Measurements from ENCODE around the gene VSTM2L.

The VSTM2L gene

GRCh38 chr20:37901240-37901639 lies 1.7 kb upstream of the VSTM2L start:
- DNase-seq: no peak

GRCh38 chr20:37901654-37902503 lies 1.0 kb upstream of the VSTM2L start:
- peak; percentile 73 to 87 for DNase-seq

GRCh38 chr20:37903317-37904007 lies 535 bp downstream of the VSTM2L start:
- DNase-seq: peak in 1 of 2 experiments; percentile 38

- DNase-seq: no peak
Measured at GRCh38 chr20:37904008-37904642, 1.2 kb downstream of the VSTM2L start.

GRCh38 chr20:37904845-37905373 lies 2.0 kb downstream of the VSTM2L start:
- no peak for DNase-seq

- no peak for DNase-seq
Measured at GRCh38 chr20:37905671-37906613, 3.0 kb downstream of the VSTM2L start.

- peak in 1 of 2 experiments; percentile 22 for DNase-seq
Measured at GRCh38 chr20:37907330-37907676, 4.4 kb downstream of the VSTM2L start.

GRCh38 chr20:37907677-37908401 lies 4.9 kb downstream of the VSTM2L start:
- no peak for DNase-seq

- no peak for DNase-seq
Measured at GRCh38 chr20:37911261-37911660, 8.3 kb downstream of the VSTM2L start.

GRCh38 chr20:37911838-37912281 lies 8.9 kb downstream of the VSTM2L start:
- peak in 1 of 2 experiments; percentile 34 for DNase-seq

GRCh38 chr20:37912874-37913273 lies 9.9 kb downstream of the VSTM2L start:
- DNase-seq: no peak

- DNase-seq: no peak
Measured at GRCh38 chr20:37913567-37914366, 10.8 kb downstream of the VSTM2L start.

- DNase-seq: no peak
Measured at GRCh38 chr20:37914367-37914671, 11.4 kb downstream of the VSTM2L start.

- peak in 1 of 2 experiments; percentile 47 for DNase-seq
Measured at GRCh38 chr20:37914672-37915433, 11.9 kb downstream of the VSTM2L start.

- DNase-seq: no peak
Measured at GRCh38 chr20:37915434-37915787, 12.5 kb downstream of the VSTM2L start.

- peak; percentile 21 to 56 for DNase-seq
Measured at GRCh38 chr20:37915800-37916570, 13.1 kb downstream of the VSTM2L start.

- DNase-seq: no peak
Measured at GRCh38 chr20:37917461-37917860, 14.5 kb downstream of the VSTM2L start.

GRCh38 chr20:37918035-37918434 lies 15.1 kb downstream of the VSTM2L start:
- DNase-seq: no peak

GRCh38 chr20:37919389-37920040 lies 16.6 kb downstream of the VSTM2L start:
- no peak for DNase-seq

Data from NCI-H526 (cell line).